Lung (tissue), 12 donors: Measurements from ENCODE around the gene BMAL1. TPM values are rescaled to one million over a fixed set of nuclear protein-coding genes. Genes with fewer than 3 reads are reported as not detected.

Experiments used
- ATAC-seq: fragments of 200-7000 bp; cut with Tn5 transposase; one replicate; pipeline ENCODE4 v1.9.1; 2020; ENCODE audit warnings: moderate number of reproducible peaks; ENCODE audit not compliant: insufficient read depth, low FRiP score
- DNase-seq, 3 donors: peaks; one replicate each; pipeline ENCODE4 v3.0.0-alpha.2; 2013 to 2017
- H3K27ac ChIP-seq, 2 donors: one replicate each; pipeline ENCODE4 v1.5.1; 2013; ENCODE audit warnings: mild to moderate bottlenecking in 2 of 2, moderate library complexity in 2 of 2, control low read depth in 1 of 2, inconsistent platforms in 1 of 2, low read depth in 1 of 2, low read length in 1 of 2
- H3K27me3 ChIP-seq, 3 donors: one replicate each; pipeline ENCODE4 v1.5.1; 2013; ENCODE audit warnings: low read length in 2 of 3; ENCODE audit not compliant: control insufficient read depth in 3 of 3, insufficient read depth in 3 of 3
- H3K36me3 ChIP-seq, 4 donors: one replicate each; pipeline ENCODE4 v1.5.1; 2013; ENCODE audit warnings: low read length in 4 of 4, mild to moderate bottlenecking in 1 of 4, moderate library complexity in 1 of 4; ENCODE audit not compliant: control insufficient read depth in 4 of 4, insufficient read depth in 4 of 4
- H3K4me1 ChIP-seq, 5 donors: one replicate each; pipeline ENCODE4 v1.5.1; 2013; ENCODE audit warnings: low read length in 5 of 5, mild to moderate bottlenecking in 2 of 5, moderate library complexity in 1 of 5; ENCODE audit not compliant: control insufficient read depth in 5 of 5, insufficient read depth in 5 of 5
- H3K4me3 ChIP-seq: one replicate; pipeline ENCODE4 v1.5.1; 2013; ENCODE audit warnings: mild to moderate bottlenecking, control low read depth, moderate library complexity
- H3K9ac ChIP-seq, 2 donors: one replicate each; pipeline ENCODE4 v1.5.1; 2013; ENCODE audit warnings: low read length in 2 of 2, control low read depth in 1 of 2; ENCODE audit not compliant: insufficient read depth in 1 of 2
- H3K9me3 ChIP-seq, 4 donors: one replicate each; pipeline ENCODE4 v1.5.1; 2013; ENCODE audit warnings: low read length in 3 of 4, mild to moderate bottlenecking in 1 of 4, moderate library complexity in 1 of 4; ENCODE audit not compliant: control insufficient read depth in 4 of 4, insufficient read depth in 3 of 4
- CTCF ChIP-seq: IDR thresholded peaks from 2 replicates; pipeline ENCODE4 v1.5.1; 2012; ENCODE audit warnings: mild to moderate bottlenecking; ENCODE audit errors: control extremely low read depth, extremely low read depth
- WGBS, 2 donors: extraction: QIAGEN DNeasy Blood & Tissue Kit; methylation state at CpG; one replicate each; pipeline ENCODE4 v1.1.7; 2013; 5-methylcytosine and 5-hydroxymethylcytosine counted together
- polyA plus RNA-seq, 2 donors: library from polyadenylated mRNA; stranded (reverse); fragments of 200-250 nt; gene quantifications; one replicate each; pipeline ENCODE4 v1.2.1, GENCODE V29; 2013
- total RNA-seq, 2 donors: library from RNA; depleted of rRNA in 1 of 2; stranded (reverse); fragments of >200 nt in 1 of 2; gene quantifications; one replicate each; pipeline ENCODE4 v1.2.1, GENCODE V29; 2014 to 2021
- donor health status: control.
- donor health status: control.
- donor health status: Bipolar disorder and iron deficiency.
- donor health status: healthy.
- donor health status: DM: yes; HTN: yes; CAD: no.

The BMAL1 gene
- total and polyA plus RNA-seq, 4 donors, result 13.4 to 38.0 (median 26.2) TPM

- Histone ChIP-seq H3K9ac (no peak overlapping the region), H3K27ac (no peak overlapping the region), H3K4me1 (peaks cover 0 to 3% (median 0%) of the 10 kb centered on the region in 5 donors), H3K9me3 (no peaks in the 10 kb centered on the region), H3K36me3 (peaks cover 0 to 55% (median 13%) of the 10 kb centered on the region in 4 donors), H3K27me3 (no peaks in the 10 kb centered on the region), H3K4me3 (no peak overlapping the region)
- TF ChIP-seq CTCF, result no peak
- 92 to 97% methylated on average over 2 of the region's 2 CpGs for WGBS, 2 donors
- DNase-seq (no peak), ATAC-seq (no peak)
Observed at GRCh38 chr11:13373216-13373615, 95.6 kb downstream of the BMAL1 start.

GRCh38 chr11:13375798-13376197 lies 98.2 kb downstream of the BMAL1 start:
- Histone ChIP-seq H3K4me1 (peaks cover 0 to 3% (median 0%) of the 10 kb centered on the region in 5 donors), H3K9me3 (no peaks in the 10 kb centered on the region), H3K27ac (no peak overlapping the region), H3K9ac (no peak overlapping the region), H3K4me3 (no peak overlapping the region), H3K27me3 (no peaks in the 10 kb centered on the region), H3K36me3 (peaks cover 0 to 46% (median 16%) of the 10 kb centered on the region in 4 donors)
- no peak for TF ChIP-seq CTCF
- ATAC-seq, result no peak
- DNase-seq, result peak; percentile 2 to 44 (median 35)

- peaks cover 0 to 49% (median 19%) of the 10 kb centered on the region in 4 donors for H3K36me3 ChIP-seq
- WGBS, 2 donors, result 80 to 82% methylated on average over 5 of the region's 5 CpGs
Observed at GRCh38 chr11:13376402-13376801, 98.8 kb downstream of the BMAL1 start.

More at GRCh38 chr11:13376402-13376801, 98.8 kb downstream of the BMAL1 start:
- Histone ChIP-seq H3K4me1 (peaks cover 0 to 3% (median 0%) of the 10 kb centered on the region in 5 donors), H3K27me3 (no peaks in the 10 kb centered on the region), H3K9ac (no peak overlapping the region), H3K27ac (no peak overlapping the region), H3K9me3 (no peaks in the 10 kb centered on the region), H3K4me3 (no peak overlapping the region)
- ATAC-seq (no peak), DNase-seq (no peak)
- no peak for TF ChIP-seq CTCF
